A673 (cell line): ENCODE results near the gene ZNF839. TPM values are rescaled to one million over a fixed set of nuclear protein-coding genes. Genes with fewer than 3 reads are reported as not detected.

Source experiments
- BruUV-seq: library from RNA; stranded (reverse); fragments of 400-500 nt; replicated peaks from 2 replicates; lab custom pipeline; 2021; lab: Mats Ljungman, UMichigan
- CTCF ChIA-PET: fragments of 300-600 bp; sonication (Branson Sonifier 250); formaldehyde crosslinking; loops from one replicate; lab custom pipeline; 2022; ENCODE audit warnings: antibody characterized with exemption; lab: Charles Lee
- POLR2A ChIA-PET: fragments of 300-600 bp; sonication (Branson Sonifier 250); formaldehyde crosslinking; loops from one replicate; lab custom pipeline; 2022; ENCODE audit warnings: antibody characterized with exemption; ENCODE audit not compliant: low non-redundant PET; lab: Charles Lee
- DNase-seq: peaks from one replicate; pipeline ENCODE4 v3.0.0-alpha.2; 2015; ENCODE audit warnings: low spot score
- H3K27ac ChIP-seq: fragments of 200-600 bp; sonication (generic); 2 replicates; pipeline ENCODE4 v1.5.1; 2016; ENCODE audit warnings: mixed run types, low read depth, mild to moderate bottlenecking, mixed read lengths, antibody characterized with exemption, low read length; ENCODE audit not compliant: poor library complexity, severe bottlenecking
- H3K27me3 ChIP-seq: fragments of 200-600 bp; sonication (generic); replicated peaks from 2 replicates; pipeline ENCODE4 v1.6.1; 2017; ENCODE audit warnings: mixed run types, low read depth, mild to moderate bottlenecking, mixed read lengths, antibody characterized with exemption, low read length; ENCODE audit not compliant: insufficient read depth, poor library complexity
- H3K36me3 ChIP-seq: fragments of 200-600 bp; sonication (generic); 2 replicates; pipeline ENCODE4 v1.6.1; 2016; ENCODE audit warnings: mixed run types, mild to moderate bottlenecking, mixed read lengths, antibody characterized with exemption, low read length; ENCODE audit not compliant: insufficient read depth, poor library complexity, severe bottlenecking
- H3K4me1 ChIP-seq: fragments of 200-600 bp; sonication (generic); 2 replicates; pipeline ENCODE4 v1.6.1; 2017; ENCODE audit warnings: mixed run types, mild to moderate bottlenecking, mixed read lengths, antibody characterized with exemption, low read length; ENCODE audit not compliant: insufficient read depth, poor library complexity, severe bottlenecking
- H3K4me3 ChIP-seq: fragments of 200-600 bp; sonication (generic); 2 replicates; pipeline ENCODE4 v1.5.1; 2016; ENCODE audit warnings: low read depth, mixed run types, mild to moderate bottlenecking, mixed read lengths, low read length; ENCODE audit not compliant: poor library complexity, severe bottlenecking
- H3K9me3 ChIP-seq: fragments of 200-600 bp; sonication (generic); 2 replicates; pipeline ENCODE4 v1.6.1; 2016; ENCODE audit warnings: mixed run types, low read depth, mild to moderate bottlenecking, mixed read lengths, antibody characterized with exemption, low read length; ENCODE audit not compliant: poor library complexity, severe bottlenecking
- CTCF ChIP-seq: fragments of 300-800, 200-600 bp; sonication (generic); conservative IDR thresholded peaks from 2 replicates; pipeline ENCODE4 v1.5.1; 2017; ENCODE audit warnings: low read depth, mild to moderate bottlenecking, antibody characterized with exemption, low read length, moderate library complexity, mixed read lengths
- EZH2 ChIP-seq: fragments of 200-600 bp; sonication (generic); IDR thresholded peaks from 2 replicates; pipeline ENCODE4 v1.6.1; 2017; ENCODE audit warnings: borderline replicate concordance, low read depth, mild to moderate bottlenecking, mixed read lengths, antibody characterized with exemption, low read length; ENCODE audit not compliant: poor library complexity, severe bottlenecking
- intact Hi-C: fragments of 100-400 bp; cut with micrococcal nuclease; formaldehyde crosslinking; loops from one replicate; pipeline ENCODE4 v1.10.0; 2022; ENCODE audit not compliant: unreplicated experiment
- total RNA-seq: library from RNA; stranded (reverse); gene quantifications from 2 replicates; pipeline ENCODE4 v1.2.3, GENCODE V29; 2021

ZNF839 gene
- total RNA-seq, 1 experiment from 2014 or later = 13.5 TPM

- TF ChIP-seq CTCF = no peak
- no peak for TF ChIP-seq EZH2
- DNase-seq = no peak
- H3K36me3 ChIP-seq = no peaks in the 10 kb centered on the region
- H3K4me3 ChIP-seq = no peak overlapping the region
- no TSS peak for BruUV-seq
- POLR2A ChIA-PET = no interaction called here
- CTCF ChIA-PET = no interaction called here
- no peaks in the 10 kb centered on the region for H3K27me3 ChIP-seq
- no peaks in the 10 kb centered on the region for H3K9me3 ChIP-seq
- H3K27ac ChIP-seq = no peak overlapping the region
- intact Hi-C loops = no loop called here
- H3K4me1 ChIP-seq = no peaks in the 10 kb centered on the region
These were observed 35.9 kb upstream of the ZNF839 start for GRCh38 chr14:102283631-102284129.

- no peak overlapping the region for H3K4me3 ChIP-seq
- H3K4me1 ChIP-seq = no peaks in the 10 kb centered on the region
- H3K27me3 ChIP-seq = no peaks in the 10 kb centered on the region
- ChIA-PET POLR2A (no interaction called here), CTCF (no interaction called here)
- no peak overlapping the region for H3K27ac ChIP-seq
- H3K36me3 ChIP-seq = no peaks in the 10 kb centered on the region
- DNase-seq = no peak
- no TSS peak for BruUV-seq
- no peaks in the 10 kb centered on the region for H3K9me3 ChIP-seq
- TF ChIP-seq CTCF (no peak), EZH2 (no peak)
- intact Hi-C loops = no loop called here
These were observed 34.4 kb upstream of the ZNF839 start for GRCh38 chr14:102285106-102285505.

GRCh38 chr14:102288139-102288538 lies 31.4 kb upstream of the ZNF839 start:
- Histone ChIP-seq H3K27ac (no peak overlapping the region), H3K27me3 (no peaks in the 10 kb centered on the region), H3K9me3 (no peaks in the 10 kb centered on the region), H3K36me3 (no peaks in the 10 kb centered on the region), H3K4me1 (no peaks in the 10 kb centered on the region), H3K4me3 (no peak overlapping the region)
- ChIA-PET POLR2A (no interaction called here), CTCF (no interaction called here)
- no peak for TF ChIP-seq EZH2
- no peak for TF ChIP-seq CTCF
- no peak for DNase-seq
- BruUV-seq = no TSS peak
- intact Hi-C loops = no loop called here
